ENCODE results near the gene VAV2.
"Not testable (repeated sequence)": the region's sequence is repeated elsewhere in the genome, so short reads cannot be mapped to it uniquely, and the experiment has no call there.

The VAV2 gene

DNA sequence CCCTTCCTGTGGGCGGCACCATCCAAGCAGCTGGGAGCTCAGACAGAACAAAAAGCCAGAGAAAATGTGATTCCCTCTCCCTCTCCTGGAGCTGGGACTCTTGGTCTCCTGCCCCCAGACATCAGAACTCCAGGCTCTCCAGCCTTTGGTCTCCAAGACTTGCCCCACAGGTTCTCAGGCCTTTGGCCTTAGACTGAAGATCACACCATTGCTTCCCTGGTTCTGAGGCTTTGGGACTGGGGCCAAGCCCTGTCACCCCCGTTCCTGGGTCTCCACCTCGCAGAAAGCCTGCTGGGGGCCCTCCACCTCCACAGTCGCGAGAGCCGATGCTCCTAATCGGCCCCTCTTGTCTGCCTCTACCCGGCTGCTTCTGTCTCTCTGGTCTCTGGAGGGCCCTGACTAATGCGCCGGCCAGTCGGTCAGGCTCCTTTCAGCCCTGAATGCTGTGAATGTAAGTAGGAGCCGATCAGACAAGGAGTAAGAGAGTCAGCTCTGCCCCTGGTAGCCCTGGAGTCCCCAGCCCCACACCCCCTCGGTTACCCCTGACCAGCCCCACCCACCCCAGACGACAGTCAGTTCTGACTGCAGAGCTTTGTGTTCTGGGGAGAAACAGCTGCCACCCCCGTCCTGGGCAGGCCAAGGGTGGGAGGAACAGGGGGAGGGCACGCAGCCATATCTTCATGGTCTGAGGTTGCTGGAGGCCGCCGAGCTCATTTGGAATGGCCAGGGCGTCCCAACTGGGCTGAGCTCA is 57.5 kb downstream of the VAV2 start:
- DNase-seq = peak; percentile 69

DNA sequence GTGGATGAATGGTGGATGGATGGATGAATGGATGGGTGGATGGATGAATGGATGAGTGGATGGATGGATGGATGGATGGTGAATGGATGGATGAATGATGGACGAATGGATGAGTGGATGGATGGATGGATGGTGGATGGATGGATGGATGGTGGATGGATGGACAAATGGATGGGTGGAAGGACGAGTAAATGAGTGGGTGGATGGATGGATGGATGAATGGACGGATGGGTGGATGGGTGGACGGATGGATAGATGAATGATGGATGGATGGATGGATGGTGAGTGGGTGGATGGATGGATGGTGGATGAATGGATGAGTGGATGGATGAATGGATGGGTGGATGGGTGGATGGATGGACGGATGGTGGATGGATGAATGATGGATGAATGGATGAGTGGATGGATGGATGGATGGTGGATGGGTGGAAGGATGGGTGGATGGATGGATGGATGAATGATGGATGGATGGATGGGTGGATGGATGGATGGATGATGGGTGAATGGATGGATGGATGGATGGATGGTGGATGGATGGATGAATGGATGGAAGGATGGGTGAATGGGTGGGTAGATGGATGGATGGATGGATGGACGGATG is 58.6 kb downstream of the VAV2 start:
- DNase-seq = no peak

DNA sequence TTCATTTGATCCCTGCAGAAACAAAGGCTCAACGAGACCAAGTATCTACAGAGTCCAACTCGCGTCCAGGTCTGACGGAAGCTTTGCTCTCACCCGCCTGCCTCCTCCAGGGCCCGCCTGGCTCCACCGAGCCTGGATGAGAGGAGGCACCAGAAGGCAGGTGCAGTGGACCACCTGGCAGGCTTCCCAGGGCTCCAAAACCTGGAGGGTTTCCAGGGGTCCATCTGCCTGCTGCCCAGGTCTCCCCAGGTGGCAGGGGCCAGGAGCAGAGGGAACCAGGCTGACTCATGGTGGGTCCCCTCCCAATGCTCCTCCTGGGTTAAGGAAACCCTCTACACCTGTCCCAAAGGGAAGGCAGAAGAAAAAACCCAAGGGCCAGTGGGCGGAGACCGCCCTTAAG is 59.5 kb downstream of the VAV2 start:
- DNase-seq = no peak

DNA sequence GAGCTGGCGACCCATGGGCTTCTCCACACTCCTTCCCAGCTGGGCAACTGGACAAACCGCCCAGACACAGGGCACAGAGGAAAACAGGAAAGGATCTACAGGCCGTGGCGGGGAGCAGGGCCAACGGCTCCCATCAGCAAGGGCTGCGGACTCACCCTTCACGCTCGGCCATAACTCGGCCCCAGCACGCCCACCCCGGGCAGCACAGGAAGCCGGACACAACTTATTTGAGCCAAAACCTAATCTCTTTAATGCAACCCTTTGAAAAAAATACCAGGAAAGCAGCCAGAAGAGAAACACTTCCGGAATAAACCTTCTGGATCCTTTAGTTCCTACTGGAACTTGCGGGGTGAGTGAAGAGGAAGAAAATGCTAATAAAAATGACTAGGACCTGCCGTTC is 59.9 kb downstream of the VAV2 start:
- DNase-seq = peak; percentile 41

DNA sequence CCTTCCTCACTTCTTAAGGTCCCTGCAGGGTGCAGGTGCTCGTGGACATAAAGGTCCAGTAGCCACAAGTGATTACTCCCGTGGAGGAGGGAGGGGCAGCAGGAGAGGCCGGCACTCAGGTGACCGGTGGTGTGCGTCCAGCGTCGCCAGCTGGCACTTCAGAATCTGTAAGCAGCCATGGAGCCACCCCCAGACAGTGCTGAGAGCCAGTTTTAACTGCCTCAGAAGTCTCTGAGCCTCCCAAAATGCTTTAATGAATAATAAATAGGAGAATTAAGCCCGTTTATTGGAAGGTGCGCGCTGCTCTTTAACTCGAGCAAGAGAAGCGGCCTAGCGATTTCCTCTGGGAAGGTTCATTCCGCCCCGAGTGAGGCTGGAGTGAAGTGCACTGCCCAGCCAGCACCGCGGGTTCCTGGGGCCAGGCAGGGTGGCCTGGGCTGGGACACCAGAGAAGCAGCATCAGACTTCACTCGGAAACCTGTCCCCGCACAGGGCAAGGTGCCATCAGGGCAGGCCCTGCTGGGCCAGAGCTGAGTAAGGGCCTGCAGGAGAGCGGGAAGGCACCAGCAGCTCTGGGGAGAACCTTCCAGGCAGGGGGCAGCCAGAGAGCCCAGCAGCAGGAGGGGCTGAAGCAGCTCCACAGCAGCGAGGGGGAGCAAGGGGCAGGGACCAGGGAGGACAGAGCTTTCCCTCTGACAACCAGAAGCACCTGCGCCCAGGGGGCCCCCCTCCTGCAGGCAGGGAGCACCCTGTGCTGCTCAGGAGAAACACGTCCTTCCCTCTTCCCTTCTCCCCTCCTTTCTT is 61.2 kb downstream of the VAV2 start:
- no peak for DNase-seq

DNA sequence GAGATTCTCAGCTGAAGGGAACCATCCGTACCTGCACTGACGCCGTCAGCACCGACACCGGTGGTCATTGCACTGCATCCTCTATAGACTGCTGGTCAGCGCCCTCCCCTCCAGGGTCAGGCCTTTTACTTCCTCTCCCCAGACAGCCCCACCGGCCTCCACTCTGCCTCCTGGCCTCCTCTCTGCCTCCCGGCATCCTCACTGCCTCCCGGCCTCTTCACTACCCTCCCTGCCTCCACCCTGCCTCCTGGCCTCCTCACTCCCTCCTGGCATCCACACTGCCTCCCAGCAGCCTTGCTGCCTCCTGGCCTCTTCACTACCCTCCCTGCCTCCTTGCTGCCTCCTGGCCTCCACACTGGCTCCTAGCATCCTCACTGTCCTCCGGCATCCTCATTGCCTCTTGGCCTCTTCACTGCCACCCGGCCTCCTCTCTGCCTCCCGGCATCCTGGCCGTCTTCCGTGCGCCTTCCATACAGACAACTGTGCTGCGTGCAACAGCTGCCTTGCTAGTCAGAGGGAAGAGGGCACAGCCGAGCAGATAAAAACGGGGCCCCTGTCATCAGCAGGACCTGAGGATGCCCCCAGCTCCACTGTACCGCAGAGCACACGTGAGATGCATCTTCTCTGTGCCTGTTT is 62.0 kb downstream of the VAV2 start:
- no peak for DNase-seq

DNA sequence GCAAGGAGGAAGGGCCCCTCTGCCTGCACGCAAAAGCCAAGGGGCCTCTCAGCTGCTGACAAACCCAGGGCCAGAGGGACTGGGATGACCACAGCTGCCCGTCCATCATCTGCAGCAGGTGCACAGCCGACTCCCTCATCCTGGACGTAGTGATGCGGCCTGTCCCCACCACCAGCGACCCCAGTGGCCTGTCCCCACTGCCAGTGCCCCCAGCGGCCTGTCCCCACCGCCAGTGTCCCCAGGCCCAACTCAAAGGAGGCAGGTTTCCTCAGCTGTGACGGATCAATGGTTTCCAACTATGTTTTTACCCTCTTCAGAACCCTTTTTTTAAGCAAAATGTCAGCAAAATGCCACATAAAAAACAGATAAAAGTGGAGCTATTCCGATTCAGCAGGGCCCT is 62.5 kb downstream of the VAV2 start:
- no peak for DNase-seq

DNA sequence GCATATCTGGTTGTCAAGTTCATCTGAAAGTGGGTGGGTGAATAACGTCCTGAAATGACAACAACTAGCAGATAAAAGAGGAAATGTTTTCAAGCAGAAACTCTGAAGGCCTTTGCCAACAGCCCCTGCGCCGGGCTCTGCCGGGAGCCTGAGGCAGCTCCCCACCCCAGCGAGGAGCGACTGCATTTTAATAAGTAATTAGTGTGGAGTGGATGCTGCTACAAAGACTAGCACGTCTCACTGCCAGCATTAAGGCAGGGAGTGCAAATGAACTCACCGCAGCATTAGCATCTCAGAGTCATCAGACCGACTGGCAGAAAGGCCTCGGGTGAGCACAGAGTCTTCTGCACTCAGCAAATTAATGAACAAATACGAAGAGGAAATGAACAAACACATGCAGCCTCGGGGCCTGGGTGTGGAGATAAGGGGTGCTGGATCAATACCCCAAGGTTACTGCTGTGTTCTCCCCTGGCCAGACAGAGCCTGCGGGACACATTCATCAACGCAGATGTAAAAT is 63.8 kb downstream of the VAV2 start:
- DNase-seq = no peak

DNA sequence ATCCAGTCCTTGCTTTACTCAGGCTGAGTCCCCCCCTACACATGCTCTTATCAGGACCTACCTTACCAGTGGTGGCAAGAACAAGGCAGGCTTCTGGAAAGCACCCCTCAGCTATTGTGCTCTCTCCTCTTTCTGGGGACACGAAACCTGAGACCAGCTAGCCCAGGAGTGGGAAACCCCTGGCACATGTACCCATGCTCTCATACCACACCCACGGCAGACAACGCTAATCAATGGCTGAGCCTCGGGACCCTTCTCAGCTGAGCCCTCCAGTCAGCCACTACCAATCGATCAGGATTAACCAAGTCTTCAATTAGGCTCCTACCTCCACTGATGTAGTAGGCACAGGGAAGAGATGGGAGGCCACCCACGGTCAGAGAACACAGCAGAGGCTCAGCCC is 65.1 kb downstream of the VAV2 start:
- DNase-seq = no peak

DNA sequence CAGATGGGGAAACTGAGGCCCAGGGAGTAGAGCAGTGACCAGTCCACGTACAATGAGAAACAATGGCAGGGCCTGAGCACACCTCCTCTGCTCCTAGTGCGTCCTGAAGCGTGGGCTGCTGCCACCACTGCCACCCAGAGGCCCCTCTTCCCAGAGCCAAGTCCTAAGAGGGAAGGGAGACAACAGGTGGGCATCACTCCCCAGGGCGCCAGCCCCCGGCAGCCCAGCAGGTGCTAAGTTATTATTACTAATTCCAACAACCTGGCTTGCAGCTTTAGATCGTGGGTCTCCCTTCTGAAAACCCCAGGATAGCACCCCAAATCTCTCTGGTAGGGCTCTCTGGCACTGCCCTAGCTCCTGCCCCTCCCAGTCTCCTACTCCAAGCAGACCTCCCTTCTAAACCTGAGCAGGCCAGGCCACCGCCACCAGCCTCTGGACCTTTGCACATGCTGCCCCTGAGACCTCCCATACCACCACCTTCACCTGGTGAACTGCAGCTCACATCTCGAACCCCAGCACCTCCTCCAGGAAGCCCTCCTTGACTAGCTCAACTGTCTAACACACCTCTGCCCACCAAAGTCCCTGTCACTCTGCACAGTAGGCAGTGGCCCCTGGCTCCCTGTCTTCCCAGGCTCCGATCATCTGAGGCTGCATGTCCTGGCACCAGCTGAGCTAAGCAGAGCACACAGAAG is 65.8 kb downstream of the VAV2 start:
- no peak for DNase-seq

DNA sequence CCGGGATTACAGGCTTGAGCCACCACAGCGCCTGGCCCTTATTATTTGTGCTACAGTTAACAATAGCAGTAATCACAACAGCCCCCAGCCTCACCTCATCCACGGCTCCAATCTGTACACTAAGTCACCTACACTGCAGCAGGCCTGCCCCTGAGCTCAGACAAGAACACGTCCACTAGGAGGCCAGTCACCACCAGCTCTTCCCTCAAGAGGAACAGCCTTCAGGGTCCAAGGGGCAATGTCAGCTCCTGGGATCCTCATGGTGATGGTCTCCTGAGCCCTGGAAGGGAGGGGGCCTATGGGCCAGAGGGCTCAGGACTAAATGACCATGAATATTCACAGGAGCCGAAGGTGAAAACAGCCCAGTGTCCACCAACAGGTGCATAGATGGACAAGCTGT is 67.7 kb downstream of the VAV2 start:
- DNase-seq = no peak

DNA sequence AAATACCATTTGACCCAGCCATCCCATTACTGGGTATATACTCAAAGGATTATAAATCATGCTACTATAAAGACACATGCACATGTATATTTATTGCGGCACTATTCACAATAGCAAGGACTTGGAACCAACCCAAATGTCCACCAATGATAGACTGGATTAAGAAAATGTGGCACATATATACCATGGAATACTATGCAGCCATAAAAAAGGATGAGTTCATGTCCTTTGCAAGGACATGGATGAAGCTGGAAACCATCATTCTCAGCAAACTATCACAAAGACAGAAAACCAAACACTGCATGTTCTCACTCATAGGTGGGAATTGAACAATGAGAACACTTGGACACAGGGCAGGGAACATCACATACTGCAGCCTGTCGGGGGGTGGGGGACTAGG is 68.5 kb downstream of the VAV2 start:
- not testable (repeated sequence) for DNase-seq

DNA sequence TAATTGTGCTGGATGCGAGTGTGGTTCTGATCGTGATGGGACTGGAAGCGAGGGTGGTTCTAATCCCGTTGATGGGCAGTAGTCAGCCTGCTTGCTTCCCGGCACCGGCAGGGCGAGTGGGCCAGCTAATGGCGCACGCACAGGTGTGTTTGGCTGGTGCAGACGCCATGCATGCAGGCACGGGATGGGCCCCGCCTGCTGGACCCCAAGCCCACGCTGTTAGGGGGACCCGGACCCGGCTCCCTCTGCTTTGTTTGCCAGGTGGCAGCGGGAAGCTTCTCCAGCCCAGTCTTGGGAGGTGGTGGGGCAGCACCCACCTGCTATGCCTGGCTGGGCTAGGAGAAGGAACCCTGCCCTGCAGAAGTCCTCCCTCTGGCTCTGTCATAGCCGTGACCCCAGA is 70.3 kb downstream of the VAV2 start:
- no peak for DNase-seq

DNA sequence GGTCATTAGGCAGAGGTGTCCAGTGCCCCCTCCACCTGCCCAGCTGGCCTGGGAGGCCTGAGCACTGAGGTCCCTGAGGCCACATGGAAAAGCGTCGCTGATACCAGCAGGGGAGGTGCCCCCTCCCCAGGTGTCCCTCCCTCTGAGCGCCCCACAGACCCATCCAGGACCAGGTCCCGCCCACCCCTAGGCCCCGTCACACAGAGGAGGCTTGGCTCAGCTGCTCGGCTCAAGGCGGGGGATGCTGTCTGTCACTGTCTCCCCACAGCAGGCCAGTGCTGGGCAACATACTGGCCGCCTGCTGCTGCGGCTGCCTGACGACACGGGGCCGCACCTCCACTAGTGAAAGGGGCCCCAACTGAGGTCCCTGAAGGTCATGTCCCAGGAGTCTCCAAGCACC is 71.7 kb downstream of the VAV2 start:
- no peak for DNase-seq

DNA sequence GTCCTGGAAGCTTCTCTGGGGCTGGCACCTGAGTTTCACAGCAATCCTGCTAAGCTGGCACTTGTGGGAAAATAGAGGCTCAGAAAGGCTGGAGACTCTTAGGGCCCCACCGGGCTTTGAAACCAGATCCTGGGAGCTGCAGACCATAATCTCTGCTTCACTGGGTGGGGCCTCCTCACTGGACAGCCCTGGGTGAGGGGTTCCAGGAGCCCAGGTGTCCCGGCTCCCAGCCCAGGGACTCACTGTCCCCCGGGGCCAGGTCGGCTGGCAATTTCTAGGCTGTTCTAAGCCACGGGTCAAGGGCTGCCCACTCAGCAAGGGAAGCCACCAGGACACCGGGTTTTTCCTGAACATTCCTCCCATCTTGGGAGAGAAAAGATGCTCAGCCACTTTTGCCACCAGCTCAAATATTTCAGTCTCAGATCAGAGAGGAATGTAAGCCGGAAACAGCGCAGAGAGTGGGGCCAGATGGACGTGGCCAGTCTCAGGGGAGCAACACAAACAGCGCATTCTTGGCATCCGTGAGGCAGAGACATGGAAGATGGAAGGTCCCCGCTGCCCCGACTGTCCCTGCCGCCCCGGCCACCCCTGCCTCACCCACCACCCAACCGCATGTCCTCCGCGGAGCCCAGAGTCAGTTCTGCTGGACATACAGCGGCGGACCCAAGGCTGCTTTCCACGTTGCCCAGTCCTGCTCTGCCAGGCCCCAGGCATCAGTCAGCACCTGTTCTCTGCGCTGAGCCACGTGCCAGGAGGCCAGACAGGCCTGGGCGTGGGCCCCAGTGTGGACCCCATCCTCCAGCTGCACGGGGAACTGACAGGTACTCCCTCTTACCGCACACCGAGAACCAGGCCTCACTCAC is 72.6 kb downstream of the VAV2 start:
- no peak for DNase-seq

DNA sequence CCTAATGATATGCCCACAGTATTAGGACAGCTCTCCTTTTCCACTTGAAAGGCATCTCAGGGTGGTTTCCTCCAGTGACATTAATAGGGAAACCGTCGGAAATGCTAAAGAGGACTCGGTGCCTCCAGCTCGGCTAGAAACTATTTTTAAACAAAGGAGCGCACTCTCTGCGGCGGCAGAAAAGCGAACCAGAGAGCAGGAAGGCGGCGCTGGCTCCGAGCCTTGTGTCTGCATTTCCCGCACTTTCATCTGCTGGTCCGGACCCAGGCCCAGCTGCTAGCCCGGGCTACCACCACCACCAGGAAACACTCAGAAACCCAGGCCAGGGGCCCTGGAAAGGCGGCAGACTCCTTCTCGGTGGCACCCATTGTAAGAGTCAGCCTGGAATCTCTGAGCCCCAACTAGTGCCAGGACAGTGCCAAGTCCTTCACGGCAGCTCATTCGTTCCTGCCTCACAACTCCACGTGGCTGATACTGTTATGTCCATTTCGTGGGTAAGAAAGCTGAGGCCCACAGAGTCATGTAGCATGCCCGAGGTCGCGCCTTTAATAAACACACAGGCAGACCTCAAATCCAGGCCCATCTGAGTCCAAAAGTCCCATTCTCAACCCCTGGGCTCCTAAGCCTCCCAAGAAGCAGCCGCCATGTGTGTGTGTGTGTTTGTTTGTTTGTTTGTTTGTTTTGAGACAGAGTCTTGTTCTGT is 73.9 kb downstream of the VAV2 start:
- no peak for DNase-seq

DNA sequence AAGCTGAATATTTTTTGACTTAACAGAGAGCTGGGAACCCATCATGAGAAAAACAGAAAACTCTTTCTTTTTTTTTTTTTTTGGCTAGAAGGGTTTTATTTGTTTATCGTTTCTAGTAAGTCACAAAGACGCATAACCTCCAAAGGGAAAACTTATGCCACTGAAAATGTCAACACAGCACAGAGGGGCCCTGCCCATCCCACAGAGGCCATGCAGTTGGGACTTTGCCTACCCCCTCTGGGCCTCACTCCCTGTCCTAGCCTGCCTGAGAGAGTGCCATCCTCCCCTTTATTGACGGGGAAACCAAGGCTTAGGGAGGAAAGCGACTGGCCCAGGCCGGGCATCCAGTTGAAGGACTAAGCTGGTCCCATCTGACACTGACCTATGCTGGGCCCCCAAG is 74.7 kb downstream of the VAV2 start:
- DNase-seq = no peak

DNA sequence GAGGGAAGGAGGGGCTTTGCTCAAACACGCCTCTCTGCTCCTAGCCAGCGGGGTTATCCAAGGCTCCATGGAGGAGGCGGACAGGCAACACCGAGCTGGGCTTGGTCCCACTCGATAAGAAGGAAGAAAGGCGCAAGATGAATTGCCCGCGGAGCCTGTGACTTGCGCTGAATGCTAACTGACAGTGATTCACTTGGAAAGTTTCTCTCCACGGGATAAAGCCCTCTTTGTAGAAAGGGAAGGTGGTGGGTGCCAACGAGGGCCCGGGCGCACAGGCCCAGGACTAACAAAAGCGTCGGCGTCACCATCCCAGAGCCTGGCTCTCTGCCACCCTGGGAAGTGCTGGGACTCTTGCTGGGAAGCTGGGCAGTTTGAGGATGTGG is 76.0 kb downstream of the VAV2 start:
- no peak for DNase-seq

DNA sequence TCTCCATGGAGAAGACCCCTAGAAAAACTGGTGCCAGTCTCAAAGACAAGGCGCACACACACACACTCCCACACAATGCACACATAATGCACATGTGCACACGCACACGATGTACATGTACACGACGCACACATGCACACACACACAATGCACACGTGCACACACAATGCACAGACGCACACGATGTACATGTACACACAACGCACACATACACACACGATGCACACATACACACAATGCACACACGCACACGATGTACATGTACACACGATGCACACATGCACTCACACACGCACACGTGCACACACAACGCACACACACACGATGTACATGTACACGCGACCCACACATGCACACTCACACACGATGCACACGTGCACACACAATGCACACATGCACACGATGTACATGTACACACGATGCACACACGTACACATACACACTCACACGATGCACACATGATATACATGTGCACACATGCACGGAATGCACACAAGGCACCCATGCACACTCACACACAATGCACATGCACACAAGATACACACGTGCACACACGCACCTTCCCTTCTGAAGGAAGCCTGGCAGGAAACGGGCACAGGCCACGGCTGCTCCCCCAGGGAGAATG is 76.5 kb downstream of the VAV2 start:
- DNase-seq = no peak

All from right hindlimb (tissue), 1 donor.